A549 (cell line): ENCODE data around the gene TSPYL4. TPM values are rescaled to one million over a fixed set of nuclear protein-coding genes. Genes with fewer than 3 reads are reported as not detected.

Experiments used
- ATAC-seq, 2 experiments: fragments of 200-7000 bp in 1 of 2; fragments of >200 bp in 1 of 2; cut with Nextera tagmentation in 1 of 2; cut with Tn5 transposase in 1 of 2; 3 replicates each; pipeline versions ENCODE4 v1.8.0 to v1.9.1; 2018 to 2020; ENCODE audit warnings: mild to moderate bottlenecking in 1 of 2, moderate library complexity in 1 of 2
- CTCF ChIA-PET: fragments of 300-600 bp; sonication (Branson Sonifier 250); formaldehyde crosslinking; extraction: SDS; loops from one replicate; lab custom pipeline; 2021; ENCODE audit warnings: antibody characterized with exemption, inconsistent platforms; lab: Yijun Ruan, JAX
- POLR2A ChIA-PET: fragments of 350-600 bp; formaldehyde crosslinking; extraction: SDS; loops from one replicate; lab custom pipeline; 2021; ENCODE audit warnings: antibody characterized with exemption, inconsistent platforms; lab: Yijun Ruan, JAX
- DNase-seq, 2 experiments: peaks; one replicate each; pipeline versions ENCODE4 v3.0.0 to v3.0.0-alpha.2; 2011 to 2016; ENCODE audit warnings: low read depth in 1 of 2, low spot score in 1 of 2
- FAIRE-seq: peaks from 2 replicates; lab custom pipeline; 2011; peaks lifted over from hg19 to GRCh38; lab: Jason Lieb, UNC
- H3K27ac ChIP-seq, 2 experiments: fragments of >200 bp; sonication (Bioruptor Twin); formaldehyde crosslinking; 3 replicates each; pipeline ENCODE4 v1.5.1; 2016 to 2017
- H3K4me1 ChIP-seq: fragments of >200 bp; sonication (Bioruptor Twin); formaldehyde crosslinking; 3 replicates; pipeline ENCODE4 v1.6.1; 2016
- H3K4me2 ChIP-seq: fragments of >200 bp; sonication (Bioruptor Twin); formaldehyde crosslinking; 3 replicates; pipeline ENCODE4 v1.6.1; 2016
- H3K4me3 ChIP-seq: fragments of >200 bp; sonication (Bioruptor Twin); formaldehyde crosslinking; 3 replicates; pipeline ENCODE4 v1.5.1; 2016
- H3K9me3 ChIP-seq: fragments of >200 bp; sonication (Bioruptor Twin); formaldehyde crosslinking; 3 replicates; pipeline ENCODE4 v1.6.1; 2016
- CBX2 ChIP-seq: fragments of 200-600 bp; sonication (generic); IDR thresholded peaks from 2 replicates; pipeline ENCODE4 v1.6.1; 2016; ENCODE audit warnings: low read depth, mild to moderate bottlenecking, borderline replicate concordance
- CEBPB ChIP-seq, 2 experiments: fragments of >200 bp in 1 of 2; sonication (Bioruptor Twin) in 1 of 2; formaldehyde crosslinking in 1 of 2; IDR thresholded peaks; 2 replicates each; pipeline ENCODE4 v1.6.1; 2012 to 2016
- CHD2 ChIP-seq: fragments of 150-350 bp; IDR thresholded peaks from 2 replicates; pipeline ENCODE4 v1.6.1; 2014; ENCODE audit warnings: low read length; ENCODE audit not compliant: partially characterized antibody
- EP300 ChIP-seq, 2 experiments: fragments of >200 bp; sonication (Bioruptor Twin); formaldehyde crosslinking; IDR thresholded peaks; 2 replicates in 1 of 2; 3 replicates in 1 of 2; pipeline ENCODE4 v1.6.1; 2016 to 2017
- HEYL ChIP-seq: fragments of 250-450 bp; sonication (Bioruptor Pico); IDR thresholded peaks from 2 replicates; pipeline ENCODE4 v1.8.0; 2021; ENCODE audit warnings: mild to moderate bottlenecking, moderate library complexity
- HOXB13 ChIP-seq: fragments of 250-450 bp; sonication (Bioruptor Pico); IDR thresholded peaks from 2 replicates; pipeline ENCODE4 v1.5.0; 2020; ENCODE audit warnings: low read depth, mild to moderate bottlenecking, moderate library complexity
- KDM1A ChIP-seq: fragments of 200-600 bp; sonication (generic); IDR thresholded peaks from 2 replicates; pipeline ENCODE4 v1.6.1; 2016; ENCODE audit warnings: low read depth, mild to moderate bottlenecking
- KDM5A ChIP-seq: fragments of 200-600 bp; sonication (generic); IDR thresholded peaks from 2 replicates; pipeline ENCODE4 v1.6.1; 2016; ENCODE audit warnings: antibody characterized with exemption, mild to moderate bottlenecking
- MAFK ChIP-seq: fragments of 450-650 bp; IDR thresholded peaks from 2 replicates; pipeline ENCODE4 v1.6.1; 2014; ENCODE audit not compliant: partially characterized antibody
- RAD21 ChIP-seq, 2 experiments: fragments of >200 bp in 1 of 2; sonication (Bioruptor Twin) in 1 of 2; formaldehyde crosslinking in 1 of 2; IDR thresholded peaks in 1 of 2; conservative IDR thresholded peaks in 1 of 2; 2 replicates in 1 of 2; 3 replicates in 1 of 2; pipeline ENCODE4 v1.6.1; 2012 to 2018; ENCODE audit warnings: inconsistent platforms in 1 of 2
- RARB ChIP-seq: fragments of 250-450 bp; sonication (Bioruptor Pico); IDR thresholded peaks from 2 replicates; pipeline ENCODE4 v1.8.0; 2021; ENCODE audit warnings: mild to moderate bottlenecking, moderate library complexity
- RFX5 ChIP-seq: fragments of 450-650 bp; IDR thresholded peaks from 2 replicates; pipeline ENCODE4 v1.7.1; 2014; ENCODE audit warnings: antibody characterized with exemption, mild to moderate bottlenecking, moderate library complexity
- ZNF302 ChIP-seq: fragments of 250-450 bp; sonication (Bioruptor Pico); IDR thresholded peaks from 2 replicates; pipeline ENCODE4 v1.9.0; 2021; ENCODE audit warnings: inconsistent platforms, mild to moderate bottlenecking, moderate library complexity
- WGBS: methylation state at CpG from one replicate; pipeline ENCODE4 v1.1.6; 2017; ENCODE audit errors: missing lambda C conversion rate; 5-methylcytosine and 5-hydroxymethylcytosine counted together
- polyA plus RNA-seq, 4 experiments: library from polyadenylated mRNA; depleted of rRNA in 3 of 4; stranded (reverse); fragments of >200 nt; fragmentation: RNase III in 1 of 4; extraction: RNeasy Plus Mini Kit Qiagen cat#74134 plus additional on column Dnase treatment in 1 of 4; gene quantifications; 2 replicates in 3 of 4; 3 replicates in 1 of 4; pipeline ENCODE4 v1.2.3, GENCODE V29; 2011 to 2017
- TF ChIP-seq, protein P1 (sequence below): fragments of >200 bp; sonication (Bioruptor Twin); formaldehyde crosslinking; IDR thresholded peaks from 3 replicates; pipeline ENCODE4 v1.5.1; 2016
- TF ChIP-seq, protein P2 (sequence below): IDR thresholded peaks from 2 replicates; pipeline ENCODE4 v1.6.1; 2012
- TF ChIP-seq, protein P3 (sequence below): fragments of 150-350 bp; IDR thresholded peaks from 2 replicates; pipeline ENCODE4 v1.6.1; 2014; ENCODE audit warnings: low read depth, mild to moderate bottlenecking, low read length
- TF ChIP-seq, protein P4 (sequence below): fragments of 200-600 bp; sonication (generic); IDR thresholded peaks from 2 replicates; pipeline ENCODE4 v1.6.1; 2016; ENCODE audit warnings: antibody characterized with exemption, mild to moderate bottlenecking, moderate library complexity
- TF ChIP-seq, protein P5 (sequence below): fragments of >200 bp; sonication (Bioruptor Twin); formaldehyde crosslinking; IDR thresholded peaks from 2 replicates; pipeline ENCODE4 v1.6.1; 2016

TSPYL4 gene
- polyA plus RNA-seq, 2 of the 4 experiments (the other 2 are of a cell fraction), result 3.9 to 5.6 TPM

DNA sequence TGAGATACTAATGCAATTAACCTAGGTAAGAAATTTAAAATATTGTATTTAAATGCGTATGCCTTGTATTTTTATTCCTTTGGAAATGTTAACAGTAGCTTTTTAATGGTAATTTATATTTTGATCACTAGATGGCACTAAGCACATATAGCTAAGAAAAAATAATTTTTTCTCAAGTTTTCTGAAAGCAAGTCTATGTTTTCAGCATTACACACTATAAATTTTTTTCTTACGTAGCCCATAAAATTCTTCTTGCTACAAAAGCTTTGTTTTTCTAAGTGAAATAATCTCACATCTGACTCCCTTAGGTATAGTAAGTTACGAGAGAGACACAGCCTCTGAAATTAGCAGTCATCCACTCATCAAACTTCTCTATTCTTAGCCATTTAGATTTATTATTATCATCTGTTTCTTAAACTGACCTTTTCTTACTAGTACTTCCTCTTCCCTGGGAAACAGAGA lies 35.7 kb downstream of the TSPYL4 start:
- CTCF ChIA-PET, result interaction anchor here (0.6 to 2.4 kb wide), 8 partner anchors 9 to 427 kb away, joined by 3 to 8 read pairs (median 4); partner anchors contain the start of gene TSPYL4
- no peak for DNase-seq
- Histone ChIP-seq H3K4me2 (no peak overlapping the region), H3K4me1 (0 out of 3 replicates have a peak, but pooled peaks cover 3% of the 10 kb centered on the region), H3K27ac (no peak overlapping the region), H3K4me3 (no peak overlapping the region), H3K9me3 (no peaks in the 10 kb centered on the region)
- TF ChIP-seq RAD21 (conservative IDR thresholded peaks at IDR 0.05 in 1 of 2, IDR thresholded peaks at IDR 0.05 in 1 of 2) (peak; percentile 28 to 38; a peak in 4 of 5 replicates), EP300 (IDR thresholded peaks at IDR 0.05) (no peak)
- TF ChIP-seq, protein P1, sequence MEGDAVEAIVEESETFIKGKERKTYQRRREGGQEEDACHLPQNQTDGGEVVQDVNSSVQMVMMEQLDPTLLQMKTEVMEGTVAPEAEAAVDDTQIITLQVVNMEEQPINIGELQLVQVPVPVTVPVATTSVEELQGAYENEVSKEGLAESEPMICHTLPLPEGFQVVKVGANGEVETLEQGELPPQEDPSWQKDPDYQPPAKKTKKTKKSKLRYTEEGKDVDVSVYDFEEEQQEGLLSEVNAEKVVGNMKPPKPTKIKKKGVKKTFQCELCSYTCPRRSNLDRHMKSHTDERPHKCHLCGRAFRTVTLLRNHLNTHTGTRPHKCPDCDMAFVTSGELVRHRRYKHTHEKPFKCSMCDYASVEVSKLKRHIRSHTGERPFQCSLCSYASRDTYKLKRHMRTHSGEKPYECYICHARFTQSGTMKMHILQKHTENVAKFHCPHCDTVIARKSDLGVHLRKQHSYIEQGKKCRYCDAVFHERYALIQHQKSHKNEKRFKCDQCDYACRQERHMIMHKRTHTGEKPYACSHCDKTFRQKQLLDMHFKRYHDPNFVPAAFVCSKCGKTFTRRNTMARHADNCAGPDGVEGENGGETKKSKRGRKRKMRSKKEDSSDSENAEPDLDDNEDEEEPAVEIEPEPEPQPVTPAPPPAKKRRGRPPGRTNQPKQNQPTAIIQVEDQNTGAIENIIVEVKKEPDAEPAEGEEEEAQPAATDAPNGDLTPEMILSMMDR, result peak; percentile 43
- ATAC-seq, result no peak
- 33% methylated on average over 3 of the region's 3 CpGs for WGBS
- no peak for FAIRE-seq
- POLR2A ChIA-PET, result interaction anchor here (0.6 to 1.5 kb wide), 2 partner anchors 22 to 56 kb away, joined by 3 to 6 read pairs; no protein-coding TSS in a partner anchor

DNA sequence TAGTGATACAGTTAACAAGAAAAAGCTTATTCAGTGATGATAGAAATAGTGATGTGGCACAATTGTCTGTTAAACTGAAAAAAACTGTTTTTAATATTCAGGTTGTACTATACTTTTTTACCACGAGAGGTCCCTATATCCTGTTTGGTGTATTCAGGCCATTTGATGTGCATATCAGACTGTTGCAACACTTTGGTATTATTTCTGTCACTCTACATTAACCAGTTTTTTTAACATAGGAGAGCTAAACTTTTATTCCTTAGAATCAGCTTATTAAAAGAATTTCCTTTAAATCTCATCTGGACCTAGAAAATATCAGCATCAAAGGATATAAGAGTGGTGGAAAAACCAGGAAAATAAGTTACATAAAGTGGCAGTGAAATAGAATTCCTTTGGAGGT lies 36.8 kb downstream of the TSPYL4 start:
- TF ChIP-seq, protein P2, sequence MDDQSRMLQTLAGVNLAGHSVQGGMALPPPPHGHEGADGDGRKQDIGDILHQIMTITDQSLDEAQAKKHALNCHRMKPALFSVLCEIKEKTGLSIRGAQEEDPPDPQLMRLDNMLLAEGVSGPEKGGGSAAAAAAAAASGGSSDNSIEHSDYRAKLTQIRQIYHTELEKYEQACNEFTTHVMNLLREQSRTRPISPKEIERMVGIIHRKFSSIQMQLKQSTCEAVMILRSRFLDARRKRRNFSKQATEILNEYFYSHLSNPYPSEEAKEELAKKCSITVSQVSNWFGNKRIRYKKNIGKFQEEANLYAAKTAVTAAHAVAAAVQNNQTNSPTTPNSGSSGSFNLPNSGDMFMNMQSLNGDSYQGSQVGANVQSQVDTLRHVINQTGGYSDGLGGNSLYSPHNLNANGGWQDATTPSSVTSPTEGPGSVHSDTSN, result no peak
- TF ChIP-seq KDM1A, result no peak
- TF ChIP-seq ZNF302 (CRISPR knock-in tag), result no peak
- TF ChIP-seq CBX2, result no peak
- no peak for TF ChIP-seq KDM5A
- peak; percentile 37 to 64; a peak in 3 of 4 replicates for TF ChIP-seq CEBPB (IDR thresholded peaks at IDR 0.05)
- no peak for TF ChIP-seq RFX5
- TF ChIP-seq, protein P3, sequence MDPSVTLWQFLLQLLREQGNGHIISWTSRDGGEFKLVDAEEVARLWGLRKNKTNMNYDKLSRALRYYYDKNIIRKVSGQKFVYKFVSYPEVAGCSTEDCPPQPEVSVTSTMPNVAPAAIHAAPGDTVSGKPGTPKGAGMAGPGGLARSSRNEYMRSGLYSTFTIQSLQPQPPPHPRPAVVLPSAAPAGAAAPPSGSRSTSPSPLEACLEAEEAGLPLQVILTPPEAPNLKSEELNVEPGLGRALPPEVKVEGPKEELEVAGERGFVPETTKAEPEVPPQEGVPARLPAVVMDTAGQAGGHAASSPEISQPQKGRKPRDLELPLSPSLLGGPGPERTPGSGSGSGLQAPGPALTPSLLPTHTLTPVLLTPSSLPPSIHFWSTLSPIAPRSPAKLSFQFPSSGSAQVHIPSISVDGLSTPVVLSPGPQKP, result no peak
- TF ChIP-seq MAFK, result no peak
- TF ChIP-seq, protein P1, result peak; percentile 41; the same call in 2 of the 3 replicates

DNA sequence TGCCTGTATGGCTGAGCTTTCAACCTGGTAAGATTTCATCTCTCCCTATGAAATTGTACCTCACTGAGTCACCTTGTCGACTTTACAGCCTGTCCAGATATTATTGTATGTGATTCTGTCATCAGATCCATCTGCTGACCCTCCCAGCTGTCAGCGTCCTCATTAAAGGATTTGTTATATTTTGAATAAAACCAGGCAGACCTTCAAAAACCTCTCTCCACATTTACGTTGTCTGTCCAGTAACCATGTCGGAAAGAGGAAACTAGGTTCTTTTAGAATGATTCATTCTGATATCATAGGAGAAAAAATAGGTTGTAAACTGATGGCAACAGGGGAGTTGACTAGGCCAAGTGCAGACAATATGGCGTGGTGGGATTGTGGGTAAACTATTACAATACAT lies 38.5 kb downstream of the TSPYL4 start:
- no peak for ATAC-seq
- no peak for FAIRE-seq
- DNase-seq, result no peak
- Histone ChIP-seq H3K4me2 (no peak overlapping the region), H3K4me1 (peaks cover 18% of the 10 kb centered on the region; the same call in 2 of the 3 replicates), H3K9me3 (no peaks in the 10 kb centered on the region), H3K4me3 (no peak overlapping the region), H3K27ac (no peak overlapping the region)
- POLR2A ChIA-PET, result no interaction called here
- WGBS, result 73% methylated on average over 5 of the region's 5 CpGs
- CTCF ChIA-PET, result interaction anchor here (0.8 to 2.2 kb wide), 3 partner anchors 72 to 347 kb away, joined by 3 to 6 read pairs (median 3); no protein-coding TSS in a partner anchor
- TF ChIP-seq, protein P4, sequence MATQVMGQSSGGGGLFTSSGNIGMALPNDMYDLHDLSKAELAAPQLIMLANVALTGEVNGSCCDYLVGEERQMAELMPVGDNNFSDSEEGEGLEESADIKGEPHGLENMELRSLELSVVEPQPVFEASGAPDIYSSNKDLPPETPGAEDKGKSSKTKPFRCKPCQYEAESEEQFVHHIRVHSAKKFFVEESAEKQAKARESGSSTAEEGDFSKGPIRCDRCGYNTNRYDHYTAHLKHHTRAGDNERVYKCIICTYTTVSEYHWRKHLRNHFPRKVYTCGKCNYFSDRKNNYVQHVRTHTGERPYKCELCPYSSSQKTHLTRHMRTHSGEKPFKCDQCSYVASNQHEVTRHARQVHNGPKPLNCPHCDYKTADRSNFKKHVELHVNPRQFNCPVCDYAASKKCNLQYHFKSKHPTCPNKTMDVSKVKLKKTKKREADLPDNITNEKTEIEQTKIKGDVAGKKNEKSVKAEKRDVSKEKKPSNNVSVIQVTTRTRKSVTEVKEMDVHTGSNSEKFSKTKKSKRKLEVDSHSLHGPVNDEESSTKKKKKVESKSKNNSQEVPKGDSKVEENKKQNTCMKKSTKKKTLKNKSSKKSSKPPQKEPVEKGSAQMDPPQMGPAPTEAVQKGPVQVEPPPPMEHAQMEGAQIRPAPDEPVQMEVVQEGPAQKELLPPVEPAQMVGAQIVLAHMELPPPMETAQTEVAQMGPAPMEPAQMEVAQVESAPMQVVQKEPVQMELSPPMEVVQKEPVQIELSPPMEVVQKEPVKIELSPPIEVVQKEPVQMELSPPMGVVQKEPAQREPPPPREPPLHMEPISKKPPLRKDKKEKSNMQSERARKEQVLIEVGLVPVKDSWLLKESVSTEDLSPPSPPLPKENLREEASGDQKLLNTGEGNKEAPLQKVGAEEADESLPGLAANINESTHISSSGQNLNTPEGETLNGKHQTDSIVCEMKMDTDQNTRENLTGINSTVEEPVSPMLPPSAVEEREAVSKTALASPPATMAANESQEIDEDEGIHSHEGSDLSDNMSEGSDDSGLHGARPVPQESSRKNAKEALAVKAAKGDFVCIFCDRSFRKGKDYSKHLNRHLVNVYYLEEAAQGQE, result no peak
- TF ChIP-seq RARB (CRISPR knock-in tag), result no peak
- TF ChIP-seq HEYL (CRISPR knock-in tag), result no peak
- TF ChIP-seq, protein P5, sequence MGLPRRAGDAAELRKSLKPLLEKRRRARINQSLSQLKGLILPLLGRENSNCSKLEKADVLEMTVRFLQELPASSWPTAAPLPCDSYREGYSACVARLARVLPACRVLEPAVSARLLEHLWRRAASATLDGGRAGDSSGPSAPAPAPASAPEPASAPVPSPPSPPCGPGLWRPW, result no peak
- TF ChIP-seq RAD21 (conservative IDR thresholded peaks at IDR 0.05 in 1 of 2, IDR thresholded peaks at IDR 0.05 in 1 of 2), result no peak
- TF ChIP-seq, protein P3, result no peak
- no peak for TF ChIP-seq CHD2
- TF ChIP-seq HOXB13 (CRISPR knock-in tag), result no peak

More for the DNA sequence above, 36.8 kb downstream of the TSPYL4 start:
- DNase-seq (peak; percentile 3 to 22), FAIRE-seq (no peak), ATAC-seq (peak in 1 of 2 experiments; percentile 34; a peak in 1 of 6 replicates)
- 3% methylated on average over 1 of the region's 1 CpG for WGBS
- ChIA-PET CTCF (interaction anchor here (0.6 to 2.2 kb wide), 11 partner anchors 8 to 428 kb away, joined by 3 to 8 read pairs (median 3); partner anchors contain the start of gene TSPYL4), POLR2A (no interaction called here)
- no peak overlapping the region for H3K4me2 ChIP-seq
- H3K9me3 ChIP-seq, result no peaks in the 10 kb centered on the region
- no peak overlapping the region for H3K4me3 ChIP-seq
- H3K27ac ChIP-seq, result no peak overlapping the region
- H3K4me1 ChIP-seq, result peaks cover 3% of the 10 kb centered on the region; the same call in 1 of the 3 replicates
